Nephron progenitor cell (in vitro differentiated cells): ENCODE data around the gene GTSE1.

Source experiments
- DNase-seq: peaks from one replicate; pipeline ENCODE4 v3.0.0; 2021
- H3K27ac Mint-ChIP-seq: 2 replicates; pipeline ENCODE4 v1.8.0; 2021; ENCODE audit warnings: mild to moderate bottlenecking, moderate library complexity, mixed read lengths
- H3K27me3 Mint-ChIP-seq: 2 replicates; pipeline ENCODE4 v1.8.0; 2021; ENCODE audit warnings: mild to moderate bottlenecking, low read depth, mixed read lengths; ENCODE audit not compliant: poor library complexity
- H3K36me3 Mint-ChIP-seq: 2 replicates; pipeline ENCODE4 v1.8.0; 2021; ENCODE audit warnings: low read depth, mixed read lengths
- H3K4me1 Mint-ChIP-seq: 2 replicates; pipeline ENCODE4 v1.8.0; 2021; ENCODE audit warnings: mixed read lengths
- H3K4me3 Mint-ChIP-seq: 2 replicates; pipeline ENCODE4 v1.8.0; 2021; ENCODE audit warnings: mild to moderate bottlenecking, moderate library complexity, mixed read lengths
- H3K9me3 Mint-ChIP-seq: 2 replicates; pipeline ENCODE4 v1.8.0; 2021; ENCODE audit warnings: mild to moderate bottlenecking, moderate library complexity, mixed read lengths
- TF ChIP-seq, protein P1 (sequence below): fragments of 200-600 bp; sonication (generic); IDR thresholded peaks from 2 replicates; pipeline ENCODE4 v1.5.0; 2021; ENCODE audit warnings: antibody characterized with exemption

The GTSE1 gene

DNA sequence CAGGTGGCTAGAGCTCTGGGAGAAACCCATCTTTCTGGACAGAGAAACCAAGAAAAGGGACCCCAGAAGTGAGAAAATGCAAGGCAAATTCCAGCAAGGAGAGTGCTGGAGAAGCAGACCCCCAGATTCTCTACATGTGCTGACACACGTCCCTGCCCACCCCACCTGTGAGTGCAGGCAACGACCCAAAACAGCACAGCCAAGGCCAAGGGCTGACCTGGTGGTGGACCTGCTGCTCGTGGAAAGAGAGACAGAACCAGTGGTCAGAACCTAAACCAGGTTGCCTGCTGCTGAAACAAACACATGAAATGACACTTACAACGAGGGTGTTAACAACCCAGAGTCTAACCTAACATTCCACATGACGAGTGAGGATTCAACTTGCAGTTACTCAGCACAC is 63.4 kb downstream of the GTSE1 start:
- H3K27me3 Mint-ChIP-seq, result no peaks in the 10 kb centered on the region
- peaks cover 8% of the 10 kb centered on the region for H3K4me1 Mint-ChIP-seq
- H3K36me3 Mint-ChIP-seq, result peaks cover 44% of the 10 kb centered on the region
- H3K9me3 Mint-ChIP-seq, result peaks cover 14% of the 10 kb centered on the region
- TF ChIP-seq, protein P1, sequence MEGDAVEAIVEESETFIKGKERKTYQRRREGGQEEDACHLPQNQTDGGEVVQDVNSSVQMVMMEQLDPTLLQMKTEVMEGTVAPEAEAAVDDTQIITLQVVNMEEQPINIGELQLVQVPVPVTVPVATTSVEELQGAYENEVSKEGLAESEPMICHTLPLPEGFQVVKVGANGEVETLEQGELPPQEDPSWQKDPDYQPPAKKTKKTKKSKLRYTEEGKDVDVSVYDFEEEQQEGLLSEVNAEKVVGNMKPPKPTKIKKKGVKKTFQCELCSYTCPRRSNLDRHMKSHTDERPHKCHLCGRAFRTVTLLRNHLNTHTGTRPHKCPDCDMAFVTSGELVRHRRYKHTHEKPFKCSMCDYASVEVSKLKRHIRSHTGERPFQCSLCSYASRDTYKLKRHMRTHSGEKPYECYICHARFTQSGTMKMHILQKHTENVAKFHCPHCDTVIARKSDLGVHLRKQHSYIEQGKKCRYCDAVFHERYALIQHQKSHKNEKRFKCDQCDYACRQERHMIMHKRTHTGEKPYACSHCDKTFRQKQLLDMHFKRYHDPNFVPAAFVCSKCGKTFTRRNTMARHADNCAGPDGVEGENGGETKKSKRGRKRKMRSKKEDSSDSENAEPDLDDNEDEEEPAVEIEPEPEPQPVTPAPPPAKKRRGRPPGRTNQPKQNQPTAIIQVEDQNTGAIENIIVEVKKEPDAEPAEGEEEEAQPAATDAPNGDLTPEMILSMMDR, result no peak
- H3K4me3 Mint-ChIP-seq, result no peak overlapping the region
- no peak for DNase-seq
- H3K27ac Mint-ChIP-seq, result no peak overlapping the region

DNA sequence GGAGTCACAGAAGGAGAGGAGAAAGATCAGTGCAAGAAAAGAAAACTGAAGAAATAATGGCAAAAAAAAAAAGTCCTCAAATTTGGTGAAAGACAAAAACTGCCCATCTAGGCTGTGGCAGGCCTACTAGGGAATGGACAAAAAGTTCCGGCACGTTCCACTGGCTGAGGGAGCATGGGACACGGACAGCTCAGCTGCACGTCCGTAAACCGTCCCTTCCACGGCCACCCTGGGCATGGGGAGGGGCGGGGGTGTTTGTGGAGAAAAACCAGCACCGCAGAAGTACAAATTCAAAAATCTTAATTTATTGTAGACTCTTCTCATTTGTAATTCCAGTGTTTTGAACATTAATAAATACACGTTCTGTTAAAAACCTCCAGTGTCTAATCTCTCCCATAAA is 64.2 kb downstream of the GTSE1 start:
- Mint-ChIP-seq H3K36me3 (peaks cover 39% of the 10 kb centered on the region), H3K4me3 (no peak overlapping the region)

DNA sequence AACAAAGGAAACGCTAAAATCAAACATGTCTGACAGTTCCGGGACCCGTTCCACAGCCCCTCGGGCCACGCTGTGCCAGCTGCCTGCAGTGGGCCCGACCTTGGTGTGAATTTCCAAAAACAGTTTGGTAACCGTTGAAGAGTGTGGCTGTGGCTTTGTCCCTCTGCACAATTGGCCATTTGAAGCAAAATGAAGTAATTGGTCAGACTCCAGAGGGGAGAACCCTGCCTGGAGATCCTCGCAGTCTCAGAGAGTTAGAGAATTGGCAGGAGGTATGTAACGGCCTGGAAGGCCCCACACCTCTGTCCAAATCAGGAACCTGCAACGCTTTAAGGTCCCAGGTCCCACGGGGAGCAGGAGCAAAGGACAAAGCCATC is 65.1 kb downstream of the GTSE1 start:
- H3K27me3 Mint-ChIP-seq, result no peaks in the 10 kb centered on the region
- H3K27ac Mint-ChIP-seq, result no peak overlapping the region
- peaks cover 3% of the 10 kb centered on the region for H3K4me1 Mint-ChIP-seq
- H3K4me3 Mint-ChIP-seq, result no peak overlapping the region
- TF ChIP-seq, protein P1, result no peak
- DNase-seq, result no peak
- peaks cover 14% of the 10 kb centered on the region for H3K9me3 Mint-ChIP-seq
- H3K36me3 Mint-ChIP-seq, result peaks cover 39% of the 10 kb centered on the region

More for the DNA sequence above, 64.2 kb downstream of the GTSE1 start:
- Mint-ChIP-seq H3K27me3 (no peaks in the 10 kb centered on the region), H3K9me3 (peaks cover 14% of the 10 kb centered on the region), H3K27ac (peak overlapping the region; percentile 2), H3K4me1 (peaks cover 3% of the 10 kb centered on the region)
- DNase-seq, result no peak
- TF ChIP-seq, protein P1, result no peak

DNA sequence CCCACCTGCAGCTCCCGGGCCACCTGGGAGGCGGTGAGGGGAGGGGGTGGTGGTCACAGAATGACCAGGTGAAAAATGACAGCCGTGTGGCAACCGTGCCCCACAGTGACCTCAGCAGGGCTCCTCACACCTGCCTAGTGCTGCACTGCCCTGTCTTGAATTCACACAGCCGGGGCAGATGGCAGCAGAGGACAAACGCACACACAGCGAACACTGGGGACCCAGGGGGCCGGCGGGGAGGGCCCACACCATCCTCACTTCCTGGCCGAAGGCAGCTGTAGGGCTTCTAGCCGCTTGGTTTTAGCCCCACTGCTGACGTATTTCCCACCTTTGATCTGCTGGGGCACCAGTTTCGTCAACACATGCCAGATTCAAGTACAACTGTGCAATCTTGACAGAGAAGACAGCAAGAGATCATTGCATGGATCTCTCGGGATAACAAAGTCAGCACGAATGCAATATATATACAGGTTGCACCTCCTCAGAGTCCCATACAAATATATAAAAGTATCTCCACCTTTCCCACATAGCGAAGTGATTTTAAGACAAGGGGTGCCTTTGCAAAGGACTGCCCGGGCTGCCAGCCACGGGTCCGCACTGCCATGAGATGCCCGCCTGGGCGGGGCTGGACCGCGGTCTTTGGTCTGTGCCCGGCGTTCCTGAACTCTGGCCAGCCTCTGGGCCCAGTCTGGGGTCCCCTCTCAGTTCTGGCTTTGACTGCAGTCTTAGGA is 65.7 kb downstream of the GTSE1 start:
- DNase-seq, result no peak
- H3K4me1 Mint-ChIP-seq, result peaks cover 3% of the 10 kb centered on the region
- TF ChIP-seq, protein P1, result no peak
- H3K27ac Mint-ChIP-seq, result no peak overlapping the region
- H3K27me3 Mint-ChIP-seq, result no peaks in the 10 kb centered on the region
- H3K36me3 Mint-ChIP-seq, result peaks cover 39% of the 10 kb centered on the region
- H3K9me3 Mint-ChIP-seq, result peaks cover 14% of the 10 kb centered on the region
- no peak overlapping the region for H3K4me3 Mint-ChIP-seq

DNA sequence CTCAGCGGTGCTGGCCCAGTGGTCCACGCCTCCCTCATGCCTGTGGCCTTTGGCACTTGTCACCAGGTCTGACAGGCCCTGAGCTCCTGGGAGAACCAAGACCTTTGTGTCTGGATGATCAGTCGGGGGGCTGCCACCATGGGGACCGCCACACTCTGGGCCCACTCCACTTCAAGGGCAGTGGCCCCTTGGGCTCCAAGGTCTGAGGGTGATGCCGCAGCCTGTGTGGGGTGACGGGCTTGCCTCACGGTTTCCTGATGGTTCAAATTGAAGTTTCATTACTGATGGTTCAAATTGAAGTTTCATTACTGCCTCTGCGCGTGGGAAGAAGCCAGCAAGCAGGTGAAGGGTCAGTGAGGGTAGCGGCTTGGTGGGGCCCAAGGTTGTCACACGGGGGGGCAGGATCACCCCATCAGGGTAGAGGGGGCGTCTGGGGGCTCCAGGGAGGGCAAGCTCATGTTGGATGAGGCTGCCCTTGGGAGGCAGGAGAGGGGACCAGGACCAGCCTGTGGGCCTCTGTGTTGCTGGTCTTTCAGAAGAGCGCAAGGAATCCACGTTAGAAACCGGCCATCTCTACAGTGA is 66.4 kb downstream of the GTSE1 start:
- no peak overlapping the region for H3K27ac Mint-ChIP-seq
- peaks cover 14% of the 10 kb centered on the region for H3K9me3 Mint-ChIP-seq
- H3K4me3 Mint-ChIP-seq, result no peak overlapping the region
- H3K27me3 Mint-ChIP-seq, result no peaks in the 10 kb centered on the region
- H3K4me1 Mint-ChIP-seq, result peaks cover 3% of the 10 kb centered on the region
- TF ChIP-seq, protein P1, result no peak
- peaks cover 39% of the 10 kb centered on the region for H3K36me3 Mint-ChIP-seq
- no peak for DNase-seq
